Activated CD4-positive, alpha-beta T cell treated with anti-CD3 and anti-CD28 coated beads for 1 hour (primary cell): ENCODE data around the gene RNF25.

ENCODE experiments used
- DNase-seq: peaks from one replicate; pipeline ENCODE4 v3.0.0-alpha.2; 2020

Gene RNF25

DNA sequence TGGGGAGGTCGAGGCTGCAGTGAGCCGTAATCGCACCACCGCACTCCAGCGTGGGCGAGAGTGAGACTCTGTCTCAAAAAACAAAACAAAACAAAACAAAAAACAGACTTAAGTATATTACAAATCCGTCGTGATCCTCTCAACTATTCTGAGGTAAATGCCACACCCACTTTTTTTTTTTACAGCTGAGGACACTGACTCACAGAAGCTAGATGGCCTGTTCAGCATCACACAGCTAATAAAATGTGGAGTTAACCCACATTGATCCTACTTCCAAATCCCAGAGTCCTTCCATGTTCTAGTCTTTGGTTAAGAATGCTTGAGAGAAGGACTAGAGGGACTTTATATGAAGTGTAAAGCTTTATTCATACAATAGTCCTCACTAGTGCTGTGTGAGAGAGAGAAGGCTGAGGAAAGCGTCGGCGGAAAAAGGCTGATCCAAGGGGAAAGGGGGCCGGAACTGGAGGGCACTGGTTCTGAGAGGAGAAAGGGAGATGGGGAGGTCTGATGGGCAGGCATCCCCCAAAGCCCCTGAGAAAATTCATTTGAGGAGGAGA is 627 bp downstream of the RNF25 start:
- DNase-seq = no peak

DNA sequence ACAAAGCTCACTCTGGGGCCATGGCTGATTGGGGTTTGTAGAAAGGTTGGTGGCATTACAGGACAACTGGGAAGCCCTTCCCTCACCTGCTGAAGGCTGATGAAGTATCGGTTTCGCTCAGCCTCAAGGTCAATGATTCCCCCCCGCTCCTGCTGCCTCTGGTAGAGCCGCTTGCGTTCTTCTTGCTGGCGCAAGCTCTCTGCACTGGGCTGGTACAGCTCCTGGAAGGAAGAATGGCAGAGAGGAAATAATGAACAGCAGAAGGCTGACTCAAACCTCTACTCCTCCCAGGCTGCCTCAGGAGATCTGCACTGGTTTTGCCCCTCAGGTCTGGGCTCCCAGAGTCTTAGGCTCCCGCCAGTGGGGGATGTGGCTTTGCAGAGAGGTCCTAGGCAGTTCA is 7.1 kb downstream of the RNF25 start:
- no peak for DNase-seq

- no peak for DNase-seq
Measured at GRCh38 chr2:218663901-218664300, 7.9 kb downstream of the RNF25 start.

DNA sequence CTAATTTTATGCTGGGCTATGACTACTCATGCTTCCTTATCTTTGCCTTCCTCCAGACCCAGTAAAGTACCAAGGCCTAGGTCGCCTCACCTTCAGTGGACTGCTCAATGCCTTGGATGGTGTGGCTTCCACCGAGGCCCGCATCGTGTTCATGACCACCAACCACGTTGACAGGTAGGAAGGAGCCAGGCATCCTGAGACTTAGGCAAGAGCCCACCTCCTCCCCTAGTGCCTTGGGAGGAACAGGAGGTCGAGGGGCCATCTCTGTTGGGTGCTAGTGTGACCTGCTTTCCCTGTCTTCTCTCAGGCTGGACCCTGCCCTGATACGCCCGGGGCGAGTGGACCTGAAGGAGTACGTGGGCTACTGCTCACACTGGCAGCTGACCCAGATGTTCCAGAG is 9.0 kb downstream of the RNF25 start:
- DNase-seq = no peak

GRCh38 chr2:218662377-218662776 is 9.4 kb downstream of the RNF25 start:
- DNase-seq = no peak

- no peak for DNase-seq
Measured at GRCh38 chr2:218659988-218660358, 11.8 kb downstream of the RNF25 start.

DNA sequence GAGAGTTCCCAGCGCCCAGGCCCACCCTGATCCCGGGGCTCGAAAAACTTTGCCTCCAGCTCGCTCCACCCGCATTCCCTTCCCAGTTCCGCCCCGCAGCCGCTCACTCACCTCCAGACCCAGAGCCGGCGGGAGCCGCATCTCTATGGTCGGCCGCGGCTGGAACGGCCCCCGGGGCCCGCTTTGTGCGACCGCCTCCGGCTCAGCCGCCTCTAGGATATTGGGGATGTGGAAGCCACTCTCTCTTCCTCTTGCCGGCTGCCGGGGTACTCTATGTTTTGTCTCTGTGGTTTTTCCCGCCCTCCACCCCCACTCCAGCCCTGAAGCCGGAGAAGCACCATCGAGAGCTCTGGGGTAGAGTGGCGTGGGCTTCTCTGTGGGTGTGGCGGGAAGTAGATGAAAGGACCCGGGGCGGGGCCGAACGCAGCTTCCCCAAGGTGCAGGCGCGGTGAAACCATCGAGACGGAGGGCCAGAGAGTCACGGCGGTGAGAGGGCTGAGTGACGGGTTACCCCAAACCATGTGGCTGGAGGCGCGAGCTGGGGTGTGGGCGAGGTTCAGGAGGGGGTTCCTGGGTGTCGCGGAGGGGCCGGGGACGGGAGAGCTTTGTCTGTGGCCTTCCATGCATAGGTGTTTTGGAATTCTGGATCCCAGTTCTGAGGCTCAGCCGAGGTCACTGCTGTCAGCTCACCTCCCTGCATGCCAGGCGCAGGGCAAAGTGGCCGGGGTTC is 12.4 kb downstream of the RNF25 start, which contains the start of the genes BCS1L and ZNF142:
TSS of gene BCS1L (plus strand) at position 426 of the 730 bp plus-strand sequence. CDS start 1,305 bp downstream, outside the sequence.
TSS of gene ZNF142 (minus strand) at position 366 of the 730 bp plus-strand sequence. CDS start 3,194 bp downstream, outside the sequence.
- peak; percentile 87 for DNase-seq

DNA sequence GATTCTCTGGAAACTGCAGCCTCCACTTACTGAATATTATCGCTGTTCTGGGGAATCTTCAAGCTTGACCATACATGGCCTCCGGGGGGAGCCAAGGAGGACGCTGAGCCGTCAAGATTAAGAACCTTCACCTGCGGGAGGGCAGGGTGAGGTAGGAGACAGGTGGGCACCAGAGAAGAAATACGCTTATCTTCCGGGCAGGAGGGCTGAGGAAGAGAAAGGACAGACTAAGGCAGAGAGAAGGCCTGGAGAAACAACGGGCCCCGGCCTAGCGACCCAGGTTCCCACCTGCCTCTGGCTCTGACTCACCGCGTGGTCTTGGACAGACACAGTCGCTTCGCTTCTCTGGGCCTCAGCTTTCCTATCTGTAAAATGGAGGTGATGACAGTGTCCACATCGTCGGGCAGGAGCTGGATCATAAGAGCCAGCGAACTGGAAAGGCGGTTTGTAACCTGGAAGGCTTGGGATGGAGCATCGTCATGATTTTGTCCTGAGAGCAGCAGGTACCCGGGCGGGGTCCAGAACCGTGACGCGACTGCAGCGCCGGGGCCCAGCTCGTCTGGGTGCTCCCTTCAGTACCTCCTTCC is 13.0 kb downstream of the RNF25 start:
- DNase-seq = no peak

DNA sequence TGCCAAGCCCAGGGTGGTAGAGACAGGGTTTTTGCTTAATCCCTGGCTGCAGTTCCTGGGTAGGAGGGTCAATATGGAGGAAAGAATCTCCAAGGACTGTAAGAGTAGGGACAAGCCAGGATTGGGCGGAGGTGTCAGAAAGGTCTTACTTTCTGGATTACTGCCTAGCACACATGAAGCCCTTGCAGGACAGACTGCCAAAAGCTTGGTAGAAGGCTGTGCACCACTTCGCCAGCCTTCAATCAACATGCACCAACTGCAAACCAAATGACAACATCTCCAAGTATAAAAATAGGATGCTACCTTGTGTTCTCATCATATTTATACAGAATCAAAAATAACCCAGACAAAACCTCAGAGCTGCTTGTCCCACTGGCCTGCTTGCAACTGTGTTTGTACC is 16.1 kb downstream of the RNF25 start:
- no peak for DNase-seq

DNA sequence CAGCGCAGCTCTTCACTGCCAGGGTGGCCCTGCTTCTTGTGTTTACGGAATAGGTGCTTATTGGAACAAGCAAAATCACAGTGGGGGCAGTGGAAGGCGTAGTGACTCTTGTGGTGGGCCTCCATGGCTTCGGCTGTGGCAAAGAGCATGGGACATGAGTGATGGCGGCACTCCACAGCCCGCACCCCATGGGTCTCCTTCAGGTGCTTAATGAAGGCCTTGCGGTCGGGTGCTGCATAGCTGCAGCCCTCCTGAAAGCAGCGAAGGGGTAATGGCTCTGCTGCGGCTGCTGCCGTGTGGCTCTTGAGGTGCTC is 23.1 kb downstream of the RNF25 start:
- no peak for DNase-seq

DNA sequence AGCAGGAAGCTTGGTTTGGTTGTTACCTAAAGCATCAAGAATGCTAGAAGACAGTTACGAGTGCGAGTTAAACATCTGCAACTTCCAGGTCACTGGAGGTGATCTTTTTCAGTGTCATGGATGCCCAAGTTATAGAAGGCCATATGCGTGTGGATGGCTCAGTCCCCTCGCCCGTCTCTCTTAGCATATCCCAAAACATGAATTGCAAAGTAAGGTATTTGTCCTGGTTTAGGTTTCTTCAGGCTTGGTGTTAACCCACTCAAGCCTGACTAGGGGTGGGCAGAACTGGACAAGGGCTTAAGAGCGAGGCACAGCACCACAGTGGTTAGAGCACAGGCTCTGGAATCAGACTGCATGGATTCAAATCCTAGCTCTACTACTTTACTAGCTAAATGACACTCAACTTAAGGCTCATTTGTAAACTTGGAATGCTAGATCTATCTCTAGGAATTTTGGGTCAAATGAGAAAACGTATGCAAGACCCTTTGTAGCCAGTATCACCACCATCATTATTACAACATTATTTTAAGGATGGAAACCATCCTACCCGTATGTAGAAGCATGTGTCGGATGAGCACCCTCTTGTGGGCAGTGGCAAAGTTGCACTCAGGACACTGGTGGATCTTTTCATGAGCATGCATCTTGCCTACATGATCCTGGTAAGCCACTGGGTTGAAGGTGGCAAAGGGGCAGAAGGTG is 23.6 kb downstream of the RNF25 start:
- DNase-seq = peak; percentile 26

DNA sequence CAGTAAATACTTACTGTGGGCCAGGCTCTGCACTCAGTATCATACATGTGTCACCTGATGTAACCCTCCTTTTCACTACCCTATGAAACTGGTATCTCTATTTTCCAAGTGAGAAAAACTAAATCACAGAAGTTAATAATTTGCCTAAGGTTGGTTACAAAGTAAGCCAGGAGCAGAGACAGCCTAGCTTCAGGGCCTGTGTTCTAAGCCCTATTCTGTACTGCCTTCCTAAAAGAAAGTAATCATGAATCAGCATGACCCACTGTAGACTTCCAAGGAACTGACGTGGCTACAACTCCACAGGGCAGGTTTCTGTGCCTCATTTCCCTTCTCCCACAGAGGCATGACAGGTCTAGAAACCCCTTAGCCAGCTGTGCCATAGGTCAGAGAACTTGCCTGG is 26.7 kb downstream of the RNF25 start:
- no peak for DNase-seq

DNA sequence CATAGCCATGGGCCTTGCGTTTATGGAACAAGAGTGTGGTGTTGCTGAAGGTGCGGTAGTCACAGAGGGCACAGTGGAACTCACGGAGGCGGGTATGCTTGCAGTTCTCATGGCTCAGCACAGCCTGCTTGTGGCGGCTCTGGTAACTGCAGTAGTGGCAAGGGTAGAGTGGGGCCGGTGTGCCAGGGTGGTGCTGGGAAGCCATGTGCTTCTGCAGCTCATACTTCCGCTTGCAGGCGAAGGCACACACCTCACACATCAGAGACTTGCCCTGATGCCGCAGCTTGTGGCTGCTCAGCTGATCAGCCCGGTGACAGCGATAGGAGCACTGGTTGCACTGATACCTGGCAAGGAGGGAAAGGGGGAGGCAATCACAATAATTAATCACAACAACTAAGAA is 27.1 kb downstream of the RNF25 start:
- DNase-seq = no peak

DNA sequence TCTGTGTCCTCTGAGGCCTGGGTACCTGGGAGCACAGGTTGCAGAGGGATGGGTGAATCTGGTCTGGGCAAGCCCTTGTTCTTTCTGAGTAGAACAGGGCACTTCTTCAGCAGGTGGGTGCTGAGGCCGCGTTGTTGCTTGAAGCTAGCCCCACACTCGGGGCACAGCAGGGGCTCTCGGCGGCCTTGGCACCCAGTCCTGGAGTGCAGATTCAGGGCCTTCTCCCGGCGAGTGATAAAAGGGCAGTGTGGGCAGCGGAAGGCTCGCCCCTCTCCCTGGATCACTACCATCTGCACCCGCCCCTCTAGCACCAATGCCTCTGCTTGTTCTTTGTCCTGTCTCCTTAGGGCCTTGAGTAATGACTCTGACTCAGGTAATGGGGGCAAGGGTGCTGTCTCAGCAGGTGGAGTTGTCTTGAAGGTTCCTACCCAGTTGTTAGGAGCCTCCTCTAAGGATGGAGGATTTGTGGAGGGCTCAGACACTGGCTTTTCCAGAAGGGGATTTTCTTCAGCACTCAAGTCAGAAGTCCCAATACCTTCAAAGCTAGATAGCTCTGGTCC is 28.0 kb downstream of the RNF25 start:
- DNase-seq = no peak

GRCh38 chr2:218642786-218643185 is 29.0 kb downstream of the RNF25 start:
- no peak for DNase-seq

GRCh38 chr2:218642121-218642656 is 29.6 kb downstream of the RNF25 start:
- no peak for DNase-seq

DNA sequence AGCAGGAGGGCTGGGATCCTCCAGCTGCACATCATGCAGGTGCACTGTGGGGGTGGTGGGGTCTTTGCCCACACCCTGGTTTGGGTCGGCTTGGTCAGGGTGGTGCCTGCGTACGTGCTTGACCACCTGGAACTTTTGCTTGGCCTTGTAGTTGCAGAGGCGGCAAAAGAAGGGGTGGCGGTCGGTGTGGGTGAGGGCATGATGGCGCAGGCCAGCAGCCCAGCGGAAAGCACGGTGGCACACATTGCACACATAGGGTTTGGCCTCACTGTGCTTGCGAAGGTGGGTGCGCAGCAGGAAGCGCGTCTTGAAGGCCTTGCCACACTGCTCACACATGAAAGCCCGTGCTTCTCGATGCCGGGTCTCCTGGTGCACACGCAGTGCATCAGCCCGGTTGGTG is 33.4 kb downstream of the RNF25 start:
- DNase-seq = no peak

GRCh38 chr2:218635719-218636118 is 36.1 kb downstream of the RNF25 start:
- no peak for DNase-seq

GRCh38 chr2:218631837-218632236 is 40.0 kb downstream of the RNF25 start:
- no peak for DNase-seq

- DNase-seq = no peak
Measured at GRCh38 chr2:218627939-218628338, 43.9 kb downstream of the RNF25 start.

GRCh38 chr2:218626369-218626768 is 45.4 kb downstream of the RNF25 start:
- DNase-seq = no peak

GRCh38 chr2:218623366-218623705 is 48.5 kb downstream of the RNF25 start:
- DNase-seq = no peak

DNA sequence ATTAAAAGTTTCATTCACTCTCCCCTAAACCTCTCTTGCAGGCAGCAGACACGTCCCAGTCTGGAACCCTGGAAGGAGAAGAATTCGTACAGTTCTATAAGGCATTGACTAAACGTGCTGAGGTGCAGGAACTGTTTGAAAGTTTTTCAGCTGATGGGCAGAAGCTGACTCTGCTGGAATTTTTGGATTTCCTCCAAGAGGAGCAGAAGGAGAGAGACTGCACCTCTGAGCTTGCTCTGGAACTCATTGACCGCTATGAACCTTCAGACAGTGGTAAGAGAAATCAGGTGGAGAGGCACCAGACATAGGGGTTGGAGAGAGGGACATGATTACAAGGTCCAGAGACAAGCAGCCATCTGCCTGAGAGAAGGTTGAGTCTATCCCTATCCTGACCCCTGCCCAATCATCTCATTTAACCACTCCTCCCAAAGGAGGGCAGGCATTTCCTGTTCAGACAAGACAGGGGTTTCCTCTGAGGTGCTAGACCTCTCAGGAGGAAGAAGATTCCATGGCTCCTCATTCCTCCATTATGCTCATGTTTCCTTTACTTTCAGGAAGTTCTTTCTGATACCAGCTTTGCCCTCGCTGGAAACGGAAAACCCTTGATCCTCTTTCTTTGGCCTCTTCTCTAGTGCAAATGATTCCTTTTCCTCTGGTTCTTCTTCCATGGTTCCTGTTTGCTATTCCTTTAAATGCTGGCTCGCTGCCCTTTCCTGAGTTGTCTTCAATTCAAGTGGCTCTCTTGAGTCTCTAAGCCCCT is 49.0 kb downstream of the RNF25 start:
- no peak for DNase-seq
